Peyer's patch (tissue), 4 donors: ENCODE data around the gene DEFB108B. TPM values are rescaled to one million over a fixed set of nuclear protein-coding genes. Genes with fewer than 3 reads are reported as not detected.
"Not testable (repeated sequence)": the region's sequence is repeated elsewhere in the genome, so short reads cannot be mapped to it uniquely, and the experiment has no call there.

Experiments used
- DNase-seq, 3 donors: peaks; one replicate each; pipeline ENCODE4 v3.0.0-alpha.2; 2017 to 2019
- H3K27ac ChIP-seq, 4 donors: fragments of 200-600 bp; sonication (generic); one replicate each; pipeline ENCODE4 v1.5.1; 2016 to 2019
- H3K27me3 ChIP-seq, 2 donors: fragments of 200-600 bp; sonication (generic); one replicate each; pipeline ENCODE4 v1.5.1; 2019
- H3K36me3 ChIP-seq, 3 donors: fragments of 200-600 bp; sonication (generic); one replicate each; pipeline ENCODE4 v1.5.1; 2016 to 2019
- H3K4me1 ChIP-seq, 4 donors: fragments of 200-600 bp; sonication (generic); one replicate each; pipeline ENCODE4 v1.5.1; 2016 to 2019
- H3K4me3 ChIP-seq, 4 donors: fragments of 200-600 bp; sonication (generic); 1 replicate in 3 of 4; 2 replicates in 1 of 4; pipeline ENCODE4 v1.5.1; 2016 to 2019; ENCODE audit warnings: mild to moderate bottlenecking in 1 of 4
- H3K9me3 ChIP-seq, 4 donors: fragments of 200-600 bp; sonication (generic); one replicate each; pipeline ENCODE4 v1.5.1; 2016 to 2019; ENCODE audit warnings: mild to moderate bottlenecking in 1 of 4
- POLR2A ChIP-seq, 2 donors: fragments of 450-650 bp; IDR thresholded peaks; one replicate each; pipeline ENCODE4 v1.5.1; 2017; ENCODE audit warnings: antibody characterized with exemption in 2 of 2, mild to moderate bottlenecking in 2 of 2, moderate library complexity in 2 of 2
- total RNA-seq, 4 donors: library from RNA; depleted of rRNA; stranded (reverse); fragments of >200 nt; gene quantifications; one replicate each; pipeline ENCODE4 v1.1.0, GENCODE V29; 2016
- TF ChIP-seq, protein P1 (sequence below), 6 experiments: fragments of 450-650 bp in 4 of 6; fragments of 200-600 bp in 2 of 6; sonication (generic) in 1 of 6; IDR thresholded peaks; one replicate each; pipeline ENCODE4 v1.5.1; 2017 to 2019; ENCODE audit warnings: antibody characterized with exemption in 6 of 6, mild to moderate bottlenecking in 3 of 6, moderate library complexity in 1 of 6

DEFB108B gene
- total RNA-seq, 4 donors from 2014 or later = not detected

DNA sequence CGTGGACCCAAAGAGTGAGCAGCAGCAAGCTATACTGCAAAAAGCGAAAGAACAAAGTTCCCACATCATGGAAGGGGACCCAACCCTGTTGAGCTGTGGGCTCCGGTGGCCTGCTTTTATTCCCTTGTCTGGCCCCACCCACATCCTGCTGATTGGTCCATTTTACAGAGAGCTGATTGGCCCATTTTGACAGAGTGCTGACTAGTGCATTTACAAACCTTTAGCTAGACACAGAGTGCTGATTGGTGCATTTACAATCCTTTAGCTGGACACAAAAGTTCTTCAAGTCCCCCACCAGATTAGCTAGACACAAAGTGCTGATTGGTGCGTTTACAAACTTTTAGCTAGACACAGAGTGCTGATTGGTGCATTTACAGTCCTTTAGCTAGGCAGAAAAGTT lies 10.4 kb downstream of the DEFB108B start:
- DNase-seq, H3K36me3 ChIP-seq, H3K9me3 ChIP-seq, H3K27ac ChIP-seq, H3K4me3 ChIP-seq, H3K27me3 ChIP-seq, H3K4me1 ChIP-seq: not testable (repeated sequence)

DNA sequence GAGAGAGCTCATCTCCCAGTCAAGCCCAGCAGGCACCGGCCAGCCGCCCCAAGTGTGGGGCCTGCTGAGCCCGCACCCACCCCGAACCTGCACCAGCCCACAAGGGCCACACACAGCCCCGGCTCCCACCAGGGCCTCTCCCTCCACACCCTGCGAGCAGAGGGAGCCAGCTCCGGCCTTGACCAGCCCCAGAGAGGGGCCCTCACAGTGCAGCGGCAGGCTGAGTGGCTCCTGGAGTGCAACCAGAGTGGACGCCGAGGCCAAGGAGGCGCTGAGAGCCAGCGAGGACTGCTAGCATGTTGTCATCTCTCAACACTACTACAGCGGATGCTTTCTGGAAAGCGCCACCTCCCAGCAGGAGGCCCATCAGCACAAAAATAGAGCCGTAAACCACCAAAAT lies 10.9 kb downstream of the DEFB108B start:
- Histone ChIP-seq H3K27me3 (no peaks in the 10 kb centered on the region), H3K9me3 (no peaks in the 10 kb centered on the region), H3K4me1 (no peaks in the 10 kb centered on the region), H3K27ac (no peak overlapping the region), H3K4me3 (no peak overlapping the region), H3K36me3 (no peaks in the 10 kb centered on the region)
- peak in 1 of 3 donors; percentile 37 for DNase-seq
- TF ChIP-seq POLR2A (IDR thresholded peaks at IDR 0.05) = no peak
- TF ChIP-seq, protein P1, sequence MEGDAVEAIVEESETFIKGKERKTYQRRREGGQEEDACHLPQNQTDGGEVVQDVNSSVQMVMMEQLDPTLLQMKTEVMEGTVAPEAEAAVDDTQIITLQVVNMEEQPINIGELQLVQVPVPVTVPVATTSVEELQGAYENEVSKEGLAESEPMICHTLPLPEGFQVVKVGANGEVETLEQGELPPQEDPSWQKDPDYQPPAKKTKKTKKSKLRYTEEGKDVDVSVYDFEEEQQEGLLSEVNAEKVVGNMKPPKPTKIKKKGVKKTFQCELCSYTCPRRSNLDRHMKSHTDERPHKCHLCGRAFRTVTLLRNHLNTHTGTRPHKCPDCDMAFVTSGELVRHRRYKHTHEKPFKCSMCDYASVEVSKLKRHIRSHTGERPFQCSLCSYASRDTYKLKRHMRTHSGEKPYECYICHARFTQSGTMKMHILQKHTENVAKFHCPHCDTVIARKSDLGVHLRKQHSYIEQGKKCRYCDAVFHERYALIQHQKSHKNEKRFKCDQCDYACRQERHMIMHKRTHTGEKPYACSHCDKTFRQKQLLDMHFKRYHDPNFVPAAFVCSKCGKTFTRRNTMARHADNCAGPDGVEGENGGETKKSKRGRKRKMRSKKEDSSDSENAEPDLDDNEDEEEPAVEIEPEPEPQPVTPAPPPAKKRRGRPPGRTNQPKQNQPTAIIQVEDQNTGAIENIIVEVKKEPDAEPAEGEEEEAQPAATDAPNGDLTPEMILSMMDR (IDR thresholded peaks at IDR 0.05) = no peak

- not testable (repeated sequence) for DNase-seq, H3K4me1 ChIP-seq, H3K27ac ChIP-seq, H3K27me3 ChIP-seq, H3K4me3 ChIP-seq, H3K36me3 ChIP-seq, H3K9me3 ChIP-seq
These were observed 20.9 kb downstream of the DEFB108B start for GRCh38 chr11:71853895-71854294.

DNA sequence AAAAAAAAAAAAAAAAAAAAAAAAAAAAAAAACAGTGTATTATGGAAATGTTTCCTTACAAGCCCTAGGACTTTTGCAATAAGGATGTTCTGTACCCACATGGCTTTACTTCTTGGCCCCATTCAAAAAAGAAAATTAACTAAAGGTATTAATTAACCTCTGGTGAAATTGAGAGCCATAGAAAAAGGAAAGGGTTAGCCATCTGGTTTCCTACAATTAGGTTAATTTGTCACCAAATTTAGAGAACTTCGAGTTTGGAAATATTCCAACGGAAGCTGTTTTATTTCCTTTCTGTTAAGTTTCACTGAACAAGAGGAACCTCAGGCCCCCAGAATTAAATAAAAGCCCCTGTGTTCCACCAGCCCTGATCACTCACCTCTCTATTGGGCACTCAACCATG lies 22.9 kb downstream of the DEFB108B start:
- H3K36me3 ChIP-seq, H3K27ac ChIP-seq, H3K4me1 ChIP-seq, H3K27me3 ChIP-seq, H3K4me3 ChIP-seq, H3K9me3 ChIP-seq, DNase-seq: not testable (repeated sequence)

DNA sequence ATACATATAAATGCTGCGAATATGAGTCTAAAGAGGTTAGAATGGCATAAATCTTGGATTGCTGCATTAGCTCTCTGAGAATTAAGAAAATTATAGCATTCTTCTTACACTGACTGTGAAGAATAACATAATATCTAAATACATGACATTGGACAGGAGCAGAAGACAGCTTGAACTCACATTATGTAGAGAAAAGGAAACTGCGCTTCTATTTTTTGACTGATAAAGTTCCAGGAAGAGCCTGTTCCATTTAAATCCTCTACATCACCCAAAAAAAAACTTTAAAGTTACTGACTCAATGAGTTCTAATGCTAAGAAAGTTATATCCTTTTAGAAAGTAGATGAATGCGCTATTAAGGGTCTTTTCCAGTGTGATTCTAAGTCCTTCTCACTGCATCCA lies 27.8 kb downstream of the DEFB108B start:
- H3K36me3 ChIP-seq, H3K27me3 ChIP-seq, H3K4me1 ChIP-seq, H3K27ac ChIP-seq, H3K9me3 ChIP-seq, H3K4me3 ChIP-seq, DNase-seq: not testable (repeated sequence)

DNA sequence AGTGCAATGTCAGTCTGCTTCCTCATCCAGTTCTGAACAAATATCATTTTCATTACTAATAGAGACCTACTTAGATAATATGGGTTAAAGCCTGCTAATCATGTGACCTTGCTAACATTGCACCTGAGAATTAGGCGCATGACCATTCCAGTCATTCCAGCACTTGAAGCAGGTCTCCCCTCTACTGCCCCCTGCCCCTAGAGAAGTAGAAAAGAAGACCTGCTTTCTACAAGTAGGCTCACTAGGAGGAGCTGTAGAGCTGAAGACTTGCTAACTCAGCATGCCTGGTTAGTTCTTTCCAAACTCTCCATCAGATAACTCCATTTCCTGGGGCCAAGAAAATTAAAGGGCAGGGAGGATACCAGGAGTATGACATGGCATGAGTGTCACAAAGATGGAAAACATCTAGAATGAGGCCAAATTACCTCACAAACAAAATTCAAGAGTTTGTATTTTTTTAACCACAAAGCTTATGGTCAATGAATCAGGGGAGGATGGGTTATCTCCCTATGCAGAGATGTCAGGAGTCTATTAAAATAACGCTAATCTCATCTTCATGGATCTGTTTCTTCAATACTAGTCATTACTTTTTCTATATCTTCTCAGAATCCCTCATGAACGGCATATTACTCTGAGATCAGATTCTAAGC lies 31.1 kb downstream of the DEFB108B start:
- peak in 1 of 3 donors; percentile 49 for DNase-seq
- H3K4me1 ChIP-seq, H3K36me3 ChIP-seq, H3K27me3 ChIP-seq, H3K9me3 ChIP-seq, H3K4me3 ChIP-seq, H3K27ac ChIP-seq: not testable (repeated sequence)
- TF ChIP-seq, protein P1 (IDR thresholded peaks at IDR 0.05) = peak in 5 of 6 experiments; percentile 12 to 85 (median 65)

- H3K9me3 ChIP-seq, H3K27ac ChIP-seq, H3K4me1 ChIP-seq, H3K36me3 ChIP-seq, H3K27me3 ChIP-seq, DNase-seq, H3K4me3 ChIP-seq: not testable (repeated sequence)
These were observed 34.2 kb downstream of the DEFB108B start for GRCh38 chr11:71867209-71867608.

- H3K9me3 ChIP-seq, H3K27ac ChIP-seq, H3K27me3 ChIP-seq, H3K4me3 ChIP-seq, H3K4me1 ChIP-seq, DNase-seq, H3K36me3 ChIP-seq: not testable (repeated sequence)
These were observed 36.9 kb downstream of the DEFB108B start for GRCh38 chr11:71869931-71870330.

- not testable (repeated sequence) for H3K4me1 ChIP-seq, H3K4me3 ChIP-seq, H3K9me3 ChIP-seq, H3K36me3 ChIP-seq, DNase-seq, H3K27ac ChIP-seq, H3K27me3 ChIP-seq
These were observed 37.7 kb downstream of the DEFB108B start for GRCh38 chr11:71870661-71871060.

GRCh38 chr11:71876262-71876661 lies 43.3 kb downstream of the DEFB108B start:
- H3K9me3 ChIP-seq, H3K4me3 ChIP-seq, H3K36me3 ChIP-seq, DNase-seq, H3K27ac ChIP-seq, H3K27me3 ChIP-seq, H3K4me1 ChIP-seq: not testable (repeated sequence)

DNA sequence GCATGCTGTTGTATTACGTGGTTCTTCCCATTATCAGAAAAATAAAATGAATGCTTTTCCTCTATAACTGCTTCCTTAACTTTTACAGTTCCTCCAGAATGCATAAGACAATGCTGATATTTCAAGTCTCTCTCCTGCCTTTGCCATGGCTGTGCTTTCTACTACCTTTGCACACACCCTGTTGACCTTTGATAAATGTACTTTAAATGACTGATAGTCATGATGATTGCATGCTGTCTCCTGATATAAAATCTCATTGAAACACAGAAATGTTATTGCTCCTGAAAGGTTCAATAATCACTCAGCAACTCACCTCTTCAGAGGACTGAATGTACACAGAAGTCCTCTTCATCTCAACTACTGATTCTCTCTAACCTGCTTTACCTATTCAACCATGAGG lies 45.1 kb downstream of the DEFB108B start, which contains the start of gene DEFB131B:
Gene DEFB131B (plus strand): TSS at position 395 of the 400 bp plus-strand sequence. CDS start 0 bp downstream, at position 395.
- not testable (repeated sequence) for H3K9me3 ChIP-seq

GRCh38 chr11:71885806-71886205 lies 52.8 kb downstream of the DEFB108B start:
- H3K4me3 ChIP-seq, H3K27ac ChIP-seq, H3K27me3 ChIP-seq, DNase-seq, H3K4me1 ChIP-seq, H3K36me3 ChIP-seq, H3K9me3 ChIP-seq: not testable (repeated sequence)

More for the DNA sequence above, 45.1 kb downstream of the DEFB108B start, which contains the start of gene DEFB131B:
- not testable (repeated sequence) for H3K27me3 ChIP-seq, H3K4me3 ChIP-seq, DNase-seq, H3K4me1 ChIP-seq, H3K36me3 ChIP-seq
- peak within 1 kb of the TSS in 3 of 4 donors; percentile 2 to 19 (median 7) for H3K27ac ChIP-seq
